Thyroid gland (tissue), 4 donors: ENCODE results near the gene KRT79.

Experiments used
- CTCF ChIP-seq, 6 experiments: fragments of 200-600 bp in 3 of 6; fragments of 450-650 bp in 3 of 6; sonication (generic) in 3 of 6; IDR thresholded peaks; one replicate each; pipeline ENCODE4 v1.5.1; 2016 to 2019; ENCODE audit warnings: antibody characterized with exemption in 6 of 6, mild to moderate bottlenecking in 2 of 6, inconsistent platforms in 1 of 6, moderate library complexity in 1 of 6
- POLR2A ChIP-seq, 2 donors: fragments of 450-650 bp; IDR thresholded peaks; one replicate each; pipeline ENCODE4 v1.6.1; 2017; ENCODE audit warnings: antibody characterized with exemption in 2 of 2, mild to moderate bottlenecking in 2 of 2, moderate library complexity in 1 of 2

DNA sequence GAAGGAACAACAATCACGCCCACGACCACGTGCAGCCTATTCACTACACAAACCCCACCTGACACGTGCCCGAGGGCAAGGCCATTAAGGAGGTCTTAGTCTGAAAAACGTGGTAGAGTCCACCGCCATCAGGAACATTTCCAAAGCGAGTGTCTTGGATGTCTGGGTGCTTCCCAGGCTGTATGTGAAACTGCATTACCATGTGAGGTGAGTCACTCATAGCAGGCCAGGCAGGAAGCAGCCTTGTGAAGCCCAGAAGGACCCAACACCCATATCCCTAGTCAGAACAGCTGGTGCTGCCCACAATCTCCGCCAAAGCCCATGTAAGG is 3.3 kb upstream of the KRT79 start:
- TF ChIP-seq CTCF (IDR thresholded peaks at IDR 0.05), result no peak
- no peak for TF ChIP-seq POLR2A (IDR thresholded peaks at IDR 0.05)
